Renal cortical epithelial cell (primary cell): Measurements from ENCODE around the gene NR1I3. TPM values are rescaled to one million over a fixed set of nuclear protein-coding genes. Genes with fewer than 3 reads are reported as not detected.
A peak's percentile ranks its signal among the peaks of the same experiment; 100 is the strongest.

Source experiments
- DNase-seq: peaks from one replicate; pipeline ENCODE4 v3.0.0-alpha.2; 2011; ENCODE audit warnings: low read depth
- total RNA-seq: library from RNA; depleted of rRNA; stranded (reverse); fragments of >200 nt; gene quantifications from 2 replicates; pipeline ENCODE4 v1.2.3, GENCODE V29; 2014

Gene NR1I3
- total RNA-seq, 1 donor from 2014 or later, result not detected

- no peak for DNase-seq
Observed at GRCh38 chr1:161196111-161196510, 41.9 kb downstream of the NR1I3 start.

- DNase-seq, result no peak
Observed at GRCh38 chr1:161195171-161195570, 42.8 kb downstream of the NR1I3 start.

GRCh38 chr1:161193561-161194235, 44.3 kb downstream of the NR1I3 start:
- no peak for DNase-seq

- peak; percentile 51 for DNase-seq
Observed at GRCh38 chr1:161192476-161193465, 45.2 kb downstream of the NR1I3 start.

GRCh38 chr1:161191971-161192370, 46.0 kb downstream of the NR1I3 start:
- no peak for DNase-seq

- DNase-seq, result no peak
Observed at GRCh38 chr1:161190962-161191521, 47.0 kb downstream of the NR1I3 start.

- DNase-seq, result no peak
Observed at GRCh38 chr1:161189036-161189435, 49.0 kb downstream of the NR1I3 start.

GRCh38 chr1:161188381-161188780, 49.6 kb downstream of the NR1I3 start:
- no peak for DNase-seq

- DNase-seq, result no peak
Observed at GRCh38 chr1:161187311-161187710, 50.7 kb downstream of the NR1I3 start.

GRCh38 chr1:161185732-161186311, 52.2 kb downstream of the NR1I3 start:
- no peak for DNase-seq

- DNase-seq, result no peak
Observed at GRCh38 chr1:161185282-161185682, 52.7 kb downstream of the NR1I3 start.

GRCh38 chr1:161182214-161182613, 55.8 kb downstream of the NR1I3 start:
- peak; percentile 40 for DNase-seq

- DNase-seq, result no peak
Observed at GRCh38 chr1:161180639-161181038, 57.4 kb downstream of the NR1I3 start.

GRCh38 chr1:161179698-161180097, 58.3 kb downstream of the NR1I3 start:
- DNase-seq, result no peak

Other genes with a start within 250 kb of the NR1I3 start
- gene F11R, start 217.1 kb downstream of the NR1I3 start, total RNA-seq, result 145 and 248 TPM in 2 replicates
- 45.1 and 106 TPM in 2 replicates for gene TSTD1, start 199.2 kb downstream of the NR1I3 start, total RNA-seq
- gene USF1, start 192.2 kb downstream of the NR1I3 start, total RNA-seq, result 61.1 and 80.9 TPM in 2 replicates
- gene ARHGAP30, start 168.3 kb downstream of the NR1I3 start, total RNA-seq, result 0.17 TPM in 1 of 2 replicates, not detected in the other
- 0.75 and 25.0 TPM in 2 replicates for gene NECTIN4, start 148.6 kb downstream of the NR1I3 start, total RNA-seq
- gene KLHDC9, start 139.8 kb downstream of the NR1I3 start, total RNA-seq, result 10.8 and 11.5 TPM in 2 replicates
- gene PFDN2, start 120.2 kb downstream of the NR1I3 start, total RNA-seq, result 28.7 and 37.1 TPM in 2 replicates
- gene NIT1, start 120.1 kb downstream of the NR1I3 start, total RNA-seq, result 25.7 and 26.8 TPM in 2 replicates
- 18.2 and 34.8 TPM in 2 replicates for gene DEDD, start 105.5 kb downstream of the NR1I3 start, total RNA-seq
- gene UFC1, start 84.2 kb downstream of the NR1I3 start, total RNA-seq, result 83.5 and 142 TPM in 2 replicates
- 1.7 and 16.2 TPM in 2 replicates for gene USP21, start 78.7 kb downstream of the NR1I3 start, total RNA-seq
- 24.9 and 36.8 TPM in 2 replicates for gene PPOX, start 71.8 kb downstream of the NR1I3 start, total RNA-seq
- gene B4GALT3, start 60.7 kb downstream of the NR1I3 start, total RNA-seq, result 16.8 and 25.5 TPM in 2 replicates
- gene ADAMTS4, start 39.1 kb downstream of the NR1I3 start, total RNA-seq, result under 0.01 and 0.35 TPM in 2 replicates
- gene NDUFS2, start 35.8 kb downstream of the NR1I3 start, total RNA-seq, result 175 and 194 TPM in 2 replicates
- gene FCER1G, start 22.9 kb downstream of the NR1I3 start, total RNA-seq, result not detected in 2 replicates
- not detected in 2 replicates for gene APOA2, start 14.6 kb downstream of the NR1I3 start, total RNA-seq
- 16.5 and 17.4 TPM in 2 replicates for gene TOMM40L, start 12.1 kb downstream of the NR1I3 start, total RNA-seq
- gene PCP4L1, start 20.5 kb upstream of the NR1I3 start, total RNA-seq, result 0.30 TPM in 1 of 2 replicates, not detected in the other
- gene MPZ, start 71.8 kb upstream of the NR1I3 start, total RNA-seq, result 0.45 and 1.4 TPM in 2 replicates
- 45.8 and 103 TPM in 2 replicates for gene SDHC, start 76.2 kb upstream of the NR1I3 start, total RNA-seq
- gene CFAP126, start 129.7 kb upstream of the NR1I3 start, total RNA-seq, result not detected in 2 replicates